Tibial nerve (tissue), 4 donors: Measurements from ENCODE around the gene SPECC1.

ENCODE experiments used
- EP300 ChIP-seq, 2 donors: sonication (generic); formaldehyde crosslinking; IDR thresholded peaks; one replicate each; pipeline ENCODE4 v1.6.1; 2017; ENCODE audit warnings: antibody characterized with exemption in 2 of 2, mild to moderate bottlenecking in 1 of 2
- POLR2A ChIP-seq, 2 donors: fragments of 450-650 bp; IDR thresholded peaks; one replicate each; pipeline ENCODE4 v1.6.1; 2017; ENCODE audit warnings: antibody characterized with exemption in 2 of 2, mild to moderate bottlenecking in 2 of 2, moderate library complexity in 2 of 2
- TF ChIP-seq, protein P1 (sequence below), 5 experiments: fragments of 200-600 bp in 3 of 5; fragments of 450-650 bp in 2 of 5; sonication (generic) in 3 of 5; IDR thresholded peaks; one replicate each; pipeline ENCODE4 v1.5.1; 2016 to 2019; ENCODE audit warnings: antibody characterized with exemption in 5 of 5, mild to moderate bottlenecking in 3 of 5, moderate library complexity in 2 of 5

DNA sequence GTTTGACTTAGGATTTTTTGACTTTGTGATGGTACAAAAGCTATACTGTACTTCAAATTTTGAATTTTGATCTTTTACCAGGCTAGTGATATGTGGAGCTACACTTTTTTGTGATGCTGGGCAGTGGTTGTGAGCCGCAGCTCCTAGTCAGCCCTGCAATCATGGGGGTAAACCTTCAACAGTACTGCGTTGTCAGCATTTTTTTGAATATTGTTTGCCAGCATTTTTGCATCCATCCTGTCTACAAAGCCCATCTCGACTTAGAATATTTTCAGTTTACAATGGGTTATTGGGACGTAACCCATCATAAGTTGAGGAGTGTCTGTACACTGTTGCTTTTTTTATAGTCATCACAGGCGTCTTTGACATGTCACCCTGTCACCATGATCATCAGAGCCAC is 142.0 kb downstream of the SPECC1 start:
- TF ChIP-seq, protein P1, sequence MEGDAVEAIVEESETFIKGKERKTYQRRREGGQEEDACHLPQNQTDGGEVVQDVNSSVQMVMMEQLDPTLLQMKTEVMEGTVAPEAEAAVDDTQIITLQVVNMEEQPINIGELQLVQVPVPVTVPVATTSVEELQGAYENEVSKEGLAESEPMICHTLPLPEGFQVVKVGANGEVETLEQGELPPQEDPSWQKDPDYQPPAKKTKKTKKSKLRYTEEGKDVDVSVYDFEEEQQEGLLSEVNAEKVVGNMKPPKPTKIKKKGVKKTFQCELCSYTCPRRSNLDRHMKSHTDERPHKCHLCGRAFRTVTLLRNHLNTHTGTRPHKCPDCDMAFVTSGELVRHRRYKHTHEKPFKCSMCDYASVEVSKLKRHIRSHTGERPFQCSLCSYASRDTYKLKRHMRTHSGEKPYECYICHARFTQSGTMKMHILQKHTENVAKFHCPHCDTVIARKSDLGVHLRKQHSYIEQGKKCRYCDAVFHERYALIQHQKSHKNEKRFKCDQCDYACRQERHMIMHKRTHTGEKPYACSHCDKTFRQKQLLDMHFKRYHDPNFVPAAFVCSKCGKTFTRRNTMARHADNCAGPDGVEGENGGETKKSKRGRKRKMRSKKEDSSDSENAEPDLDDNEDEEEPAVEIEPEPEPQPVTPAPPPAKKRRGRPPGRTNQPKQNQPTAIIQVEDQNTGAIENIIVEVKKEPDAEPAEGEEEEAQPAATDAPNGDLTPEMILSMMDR (IDR thresholded peaks at IDR 0.05), result no peak
- TF ChIP-seq EP300 (IDR thresholded peaks at IDR 0.05) (no peak), POLR2A (IDR thresholded peaks at IDR 0.05) (no peak)
